Upper lobe of left lung (tissue), 6 donors: ENCODE measurements around the gene PLEKHA8. TPM values are rescaled to one million over a fixed set of nuclear protein-coding genes. Genes with fewer than 3 reads are reported as not detected.

ENCODE experiments used
- ATAC-seq, 2 donors: fragments of 200-7000 bp; cut with Tn5 transposase; one replicate each; pipeline ENCODE4 v1.9.1; 2022; ENCODE audit warnings: mild to moderate bottlenecking in 2 of 2, moderate library complexity in 2 of 2; ENCODE audit not compliant: low FRiP score in 2 of 2
- DNase-seq, 2 donors: peaks; one replicate each; pipeline ENCODE4 v3.0.0-alpha.2; 2019 to 2020
- H3K27ac ChIP-seq, 4 donors: fragments of 200-600 bp; sonication (generic); one replicate each; pipeline ENCODE4 v1.5.1; 2016 to 2019
- H3K27me3 ChIP-seq, 4 donors: fragments of 200-600 bp; sonication (generic); one replicate each; pipeline ENCODE4 v1.5.1; 2017 to 2019
- H3K36me3 ChIP-seq, 4 donors: fragments of 200-600 bp; sonication (generic); one replicate each; pipeline ENCODE4 v1.5.1; 2016 to 2019
- H3K4me1 ChIP-seq, 4 donors: fragments of 200-600 bp; sonication (generic); one replicate each; pipeline ENCODE4 v1.5.1; 2018 to 2019
- H3K4me3 ChIP-seq, 4 donors: fragments of 200-600 bp; sonication (generic); one replicate each; pipeline ENCODE4 v1.5.1; 2017 to 2019; ENCODE audit warnings: mild to moderate bottlenecking in 2 of 4, moderate library complexity in 1 of 4
- H3K9me3 ChIP-seq, 4 donors: fragments of 200-600 bp; sonication (generic); one replicate each; pipeline ENCODE4 v1.5.1; 2018 to 2019
- CTCF ChIP-seq, 6 experiments: fragments of 450-650 bp in 4 of 6; fragments of 200-600 bp in 2 of 6; sonication (generic) in 2 of 6; IDR thresholded peaks; one replicate each; pipeline ENCODE4 v1.5.1; 2016 to 2019; ENCODE audit warnings: antibody characterized with exemption in 6 of 6
- EP300 ChIP-seq, 4 donors: sonication (generic); formaldehyde crosslinking; IDR thresholded peaks; one replicate each; pipeline ENCODE4 v1.5.1; 2017; ENCODE audit warnings: antibody characterized with exemption in 4 of 4, control low read depth in 2 of 4
- POLR2A ChIP-seq, 4 donors: fragments of 450-650 bp; IDR thresholded peaks; one replicate each; pipeline ENCODE4 v1.5.1; 2016 to 2017; ENCODE audit warnings: antibody characterized with exemption in 4 of 4, mild to moderate bottlenecking in 2 of 4
- POLR2AphosphoS5 ChIP-seq, 2 donors: sonication (generic); formaldehyde crosslinking; IDR thresholded peaks; one replicate each; pipeline ENCODE4 v1.5.1; 2017; ENCODE audit warnings: antibody characterized with exemption in 2 of 2
- WGBS, 2 donors: methylation state at CpG; one replicate each; pipeline ENCODE4 v1.1.5; 2017 to 2018; 5-methylcytosine and 5-hydroxymethylcytosine counted together
- total RNA-seq, 6 donors: library from RNA; depleted of rRNA in 4 of 6; stranded (reverse); fragments of >200 nt in 4 of 6; gene quantifications; one replicate each; pipeline versions ENCODE4 v1.1.0 to v1.2.1, GENCODE V29; 2016 to 2021
- donor health status: DM: no; HTN: no; CAD: no; lungs with moderate emphysema.
- donor health status: DM: no; HTN: yes; CAD: no; lungs with severe emphysema.

Gene PLEKHA8
- total RNA-seq, 6 donors from 2014 or later, result 5.8 to 22.0 (median 10.8) TPM

- no peak for DNase-seq
- Histone ChIP-seq H3K27ac (no peak overlapping the region), H3K9me3 (no peaks in the 10 kb centered on the region), H3K36me3 (peaks cover 0 to 9% (median 2%) of the 10 kb centered on the region in 4 donors), H3K4me1 (peaks cover 0 to 10% (median 4%) of the 10 kb centered on the region in 4 donors), H3K27me3 (no peaks in the 10 kb centered on the region), H3K4me3 (no peak overlapping the region)
- no peak for ATAC-seq
- WGBS, 2 donors, result 97 to 100% methylated on average over 1 of the region's 1 CpG
- TF ChIP-seq EP300 (IDR thresholded peaks at IDR 0.05) (no peak), POLR2A (IDR thresholded peaks at IDR 0.05) (no peak), POLR2AphosphoS5 (IDR thresholded peaks at IDR 0.05) (no peak), CTCF (IDR thresholded peaks at IDR 0.05) (no peak)
Observed at GRCh38 chr7:30019960-30020359, 8.3 kb upstream of the PLEKHA8 start.

GRCh38 chr7:30020535-30020934 is 7.7 kb upstream of the PLEKHA8 start:
- DNase-seq (no peak), ATAC-seq (no peak)
- peaks cover 0 to 16% (median 10%) of the 10 kb centered on the region in 4 donors for H3K4me1 ChIP-seq
- H3K9me3 ChIP-seq, result no peaks in the 10 kb centered on the region
- H3K27ac ChIP-seq, result no peak overlapping the region
- TF ChIP-seq POLR2A (IDR thresholded peaks at IDR 0.05), result no peak
- no peak for TF ChIP-seq POLR2AphosphoS5 (IDR thresholded peaks at IDR 0.05)
- TF ChIP-seq CTCF (IDR thresholded peaks at IDR 0.05), result no peak
- no peak for TF ChIP-seq EP300 (IDR thresholded peaks at IDR 0.05)
- H3K27me3 ChIP-seq, result no peaks in the 10 kb centered on the region
- H3K4me3 ChIP-seq, result no peak overlapping the region
- 36 to 47% methylated on average over 1 of the region's 1 CpG for WGBS, 2 donors
- H3K36me3 ChIP-seq, result peaks cover 0 to 9% (median 2%) of the 10 kb centered on the region in 4 donors

DNA sequence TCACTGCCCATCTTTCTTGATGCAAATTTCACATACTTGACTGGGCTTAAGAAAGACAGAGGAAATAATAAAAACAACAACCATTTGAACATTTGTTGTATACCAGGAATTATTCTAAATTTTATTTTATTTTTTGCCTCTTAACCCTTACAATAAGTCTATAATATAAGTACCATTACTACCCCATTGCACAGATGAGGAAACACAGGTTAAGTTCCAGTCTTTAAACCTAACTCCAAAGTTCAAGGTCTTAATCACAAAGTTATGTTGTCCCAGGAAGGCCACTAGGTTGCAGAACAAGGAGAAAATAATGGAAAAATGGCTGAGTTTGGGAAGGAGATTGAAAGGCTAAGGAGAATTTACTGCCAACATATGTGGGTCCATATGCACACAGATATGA is 5.2 kb upstream of the PLEKHA8 start:
- TF ChIP-seq EP300 (IDR thresholded peaks at IDR 0.05) (no peak), CTCF (IDR thresholded peaks at IDR 0.05) (no peak), POLR2A (IDR thresholded peaks at IDR 0.05) (no peak), POLR2AphosphoS5 (IDR thresholded peaks at IDR 0.05) (no peak)
- DNase-seq, result no peak
- no peaks in the 10 kb centered on the region for H3K36me3 ChIP-seq
- H3K9me3 ChIP-seq, result no peaks in the 10 kb centered on the region
- H3K4me1 ChIP-seq, result peaks cover 5 to 27% (median 20%) of the 10 kb centered on the region in 4 donors
- H3K27ac ChIP-seq, result no peak overlapping the region
- no peaks in the 10 kb centered on the region for H3K27me3 ChIP-seq
- no peak for ATAC-seq
- H3K4me3 ChIP-seq, result no peak overlapping the region

GRCh38 chr7:30023524-30023923 is 4.7 kb upstream of the PLEKHA8 start:
- no peak for ATAC-seq
- no peaks in the 10 kb centered on the region for H3K27me3 ChIP-seq
- 94 to 100% methylated on average over 6 of the region's 6 CpGs for WGBS, 2 donors
- no peaks in the 10 kb centered on the region for H3K9me3 ChIP-seq
- peaks cover 5 to 27% (median 20%) of the 10 kb centered on the region in 4 donors for H3K4me1 ChIP-seq
- TF ChIP-seq EP300 (IDR thresholded peaks at IDR 0.05) (no peak), CTCF (IDR thresholded peaks at IDR 0.05) (no peak), POLR2A (IDR thresholded peaks at IDR 0.05) (no peak), POLR2AphosphoS5 (IDR thresholded peaks at IDR 0.05) (no peak)
- H3K4me3 ChIP-seq, result no peak overlapping the region
- H3K36me3 ChIP-seq, result no peaks in the 10 kb centered on the region
- no peak overlapping the region for H3K27ac ChIP-seq
- no peak for DNase-seq
